Measurements from ENCODE around the gene EPAS1.

DNA sequence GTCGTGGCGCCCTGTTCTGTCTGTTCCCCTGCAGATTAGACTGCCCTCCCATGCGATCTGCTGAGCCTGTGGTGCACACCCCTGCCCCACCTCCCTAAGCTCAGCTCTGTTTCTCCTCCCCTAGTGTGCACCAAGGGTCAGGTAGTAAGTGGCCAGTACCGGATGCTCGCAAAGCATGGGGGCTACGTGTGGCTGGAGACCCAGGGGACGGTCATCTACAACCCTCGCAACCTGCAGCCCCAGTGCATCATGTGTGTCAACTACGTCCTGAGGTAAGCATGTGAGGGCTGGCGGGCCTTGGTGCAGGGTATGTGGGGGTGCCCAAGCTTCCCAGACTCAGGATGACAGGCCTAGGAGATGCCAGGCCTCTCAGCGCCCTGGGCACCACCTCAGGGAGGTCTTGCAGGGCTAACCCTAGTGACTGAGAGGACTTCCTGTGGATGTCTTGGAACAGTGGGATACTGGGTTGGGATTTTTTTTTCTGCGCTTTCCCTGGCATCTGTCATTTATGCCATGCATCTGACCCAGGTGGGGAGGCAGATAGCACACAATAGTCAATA lies 78.4 kb downstream of the EPAS1 start:
- TF ChIP-seq, protein P1, sequence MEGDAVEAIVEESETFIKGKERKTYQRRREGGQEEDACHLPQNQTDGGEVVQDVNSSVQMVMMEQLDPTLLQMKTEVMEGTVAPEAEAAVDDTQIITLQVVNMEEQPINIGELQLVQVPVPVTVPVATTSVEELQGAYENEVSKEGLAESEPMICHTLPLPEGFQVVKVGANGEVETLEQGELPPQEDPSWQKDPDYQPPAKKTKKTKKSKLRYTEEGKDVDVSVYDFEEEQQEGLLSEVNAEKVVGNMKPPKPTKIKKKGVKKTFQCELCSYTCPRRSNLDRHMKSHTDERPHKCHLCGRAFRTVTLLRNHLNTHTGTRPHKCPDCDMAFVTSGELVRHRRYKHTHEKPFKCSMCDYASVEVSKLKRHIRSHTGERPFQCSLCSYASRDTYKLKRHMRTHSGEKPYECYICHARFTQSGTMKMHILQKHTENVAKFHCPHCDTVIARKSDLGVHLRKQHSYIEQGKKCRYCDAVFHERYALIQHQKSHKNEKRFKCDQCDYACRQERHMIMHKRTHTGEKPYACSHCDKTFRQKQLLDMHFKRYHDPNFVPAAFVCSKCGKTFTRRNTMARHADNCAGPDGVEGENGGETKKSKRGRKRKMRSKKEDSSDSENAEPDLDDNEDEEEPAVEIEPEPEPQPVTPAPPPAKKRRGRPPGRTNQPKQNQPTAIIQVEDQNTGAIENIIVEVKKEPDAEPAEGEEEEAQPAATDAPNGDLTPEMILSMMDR (IDR thresholded peaks at IDR 0.05): no peak
- TF ChIP-seq POLR2A (IDR thresholded peaks at IDR 0.05): no peak

All from thyroid gland (tissue), 4 donors.